Keratinocyte (primary cell): ENCODE measurements around the gene IL1RAPL1. TPM values are rescaled to one million over a fixed set of nuclear protein-coding genes. Genes with fewer than 3 reads are reported as not detected.

Experiments used
- DNase-seq: peaks from one replicate; pipeline ENCODE4 v3.0.0-alpha.2; 2011; ENCODE audit warnings: low read depth, missing footprints, low spot score
- FAIRE-seq: peaks from 2 replicates; lab custom pipeline; 2011; peaks lifted over from hg19 to GRCh38; lab: Jason Lieb, UNC
- H2AFZ ChIP-seq: 2 replicates; pipeline ENCODE4 v1.6.0; 2012; ENCODE audit warnings: low read length, control low read depth, inconsistent platforms; ENCODE audit not compliant: control insufficient read depth
- H3K27ac ChIP-seq: 2 replicates; pipeline ENCODE4 v1.5.1; 2011; ENCODE audit warnings: low read length; ENCODE audit not compliant: control insufficient read depth, insufficient read depth
- H3K27me3 ChIP-seq: 3 replicates; pipeline ENCODE4 v1.6.0; 2011; ENCODE audit warnings: low read length; ENCODE audit not compliant: control insufficient read depth, insufficient read depth; ENCODE audit errors: extremely low read depth
- H3K36me3 ChIP-seq, 2 experiments: 2 replicates in 1 of 2; 3 replicates in 1 of 2; pipeline ENCODE4 v1.5.1; 2011; ENCODE audit warnings: low read length in 2 of 2, mild to moderate bottlenecking in 1 of 2; ENCODE audit not compliant: control insufficient read depth in 2 of 2, insufficient read depth in 2 of 2; ENCODE audit errors: extremely low read depth in 1 of 2
- H3K4me1 ChIP-seq: 3 replicates; pipeline ENCODE4 v1.5.1; 2011; ENCODE audit warnings: low read length; ENCODE audit not compliant: control insufficient read depth, insufficient read depth; ENCODE audit errors: extremely low read depth
- H3K4me2 ChIP-seq: 3 replicates; pipeline ENCODE4 v1.6.0; 2011; ENCODE audit warnings: low read depth, low read length; ENCODE audit not compliant: control insufficient read depth, insufficient read depth; ENCODE audit errors: extremely low read depth
- H3K4me3 ChIP-seq, 3 experiments: fragments of 200-600 bp in 1 of 3; sonication (generic) in 1 of 3; 2 replicates in 2 of 3; 3 replicates in 1 of 3; pipeline ENCODE4 v1.5.1; 2011 to 2016; ENCODE audit warnings: low read length in 3 of 3, mild to moderate bottlenecking in 3 of 3, control low read depth in 2 of 3, inconsistent platforms in 1 of 3, low read depth in 1 of 3, mixed read lengths in 1 of 3, mixed run types in 1 of 3, moderate library complexity in 1 of 3; ENCODE audit not compliant: control insufficient read depth in 2 of 3, insufficient read depth in 2 of 3; ENCODE audit errors: extremely low read depth in 1 of 3
- H3K79me2 ChIP-seq: 2 replicates; pipeline ENCODE4 v1.6.0; 2012; ENCODE audit warnings: low read length; ENCODE audit not compliant: control insufficient read depth, insufficient read depth
- H3K9ac ChIP-seq: 3 replicates; pipeline ENCODE4 v1.6.0; 2011; ENCODE audit warnings: low read length; ENCODE audit not compliant: control insufficient read depth, insufficient read depth; ENCODE audit errors: extremely low read depth
- H3K9me1 ChIP-seq: 3 replicates; pipeline ENCODE4 v1.6.0; 2011; ENCODE audit warnings: low read length; ENCODE audit not compliant: control insufficient read depth, insufficient read depth; ENCODE audit errors: extremely low read depth
- H3K9me3 ChIP-seq: 2 replicates; pipeline ENCODE4 v1.5.1; 2012; ENCODE audit warnings: low read depth, low read length; ENCODE audit not compliant: control insufficient read depth
- H4K20me1 ChIP-seq: 3 replicates; pipeline ENCODE4 v1.6.0; 2011; ENCODE audit warnings: low read length; ENCODE audit not compliant: control insufficient read depth, insufficient read depth; ENCODE audit errors: extremely low read depth
- CTCF ChIP-seq, 3 experiments: IDR thresholded peaks in 1 of 3; conservative IDR thresholded peaks in 1 of 3; optimal IDR thresholded peaks in 1 of 3; 2 replicates in 2 of 3; 3 replicates in 1 of 3; pipeline versions ENCODE3 to v1.5.1; 2011; ENCODE audit warnings: low read length in 3 of 3, mild to moderate bottlenecking in 3 of 3, moderate library complexity in 2 of 3, control low read depth in 1 of 3, inconsistent platforms in 1 of 3; ENCODE audit not compliant: insufficient read depth in 2 of 3; ENCODE audit errors: extremely low read depth in 1 of 3
- EZH2 ChIP-seq: IDR thresholded peaks from one replicate; pipeline ENCODE4 v1.6.1; 2012; ENCODE audit warnings: inconsistent platforms, mild to moderate bottlenecking, low read length, moderate library complexity
- dilution Hi-C: fragments of 300-500 bp; cut with MboI; formaldehyde crosslinking; loops from one replicate; pipeline ENCODE4 v1.7.0; 2020; ENCODE audit warnings: low sequenced_read_pairs; ENCODE audit not compliant: extremely low pct_ligation_motif_present
- polyA plus RNA-seq, 5 experiments: library from polyadenylated mRNA; depleted of rRNA in 3 of 5; stranded (reverse) in 3 of 5; stranded (forward) in 1 of 5; unstranded in 1 of 5; fragments of >200 nt; gene quantifications; 1 replicate in 1 of 5; 2 replicates in 3 of 5; 3 replicates in 1 of 5; pipeline versions ENCODE4 v1.2.1 to v1.2.3, GENCODE V29; 2011 to 2012; ENCODE audit warnings: missing spikeins in 2 of 5, low read depth in 1 of 5, low replicate concordance in 1 of 5

Gene IL1RAPL1
- polyA plus RNA-seq, 1 donor (not counting 4 experiments of a cell fraction or from before 2014, with no cell fraction given), result 2.8 TPM

GRCh38 chrX:29225670-29226069, 638.4 kb downstream of the IL1RAPL1 start:
- FAIRE-seq, result no peak
- no peaks in the 10 kb centered on the region for H3K9me1 ChIP-seq

GRCh38 chrX:29229802-29230201, 642.6 kb downstream of the IL1RAPL1 start:
- no peak overlapping the region for H3K9ac ChIP-seq
- no peaks in the 10 kb centered on the region for H4K20me1 ChIP-seq
- no peak overlapping the region for H2AFZ ChIP-seq
- no peaks in the 10 kb centered on the region for H3K79me2 ChIP-seq
- DNase-seq, result no peak
- dilution Hi-C loops, result no loop called here
- no peaks in the 10 kb centered on the region for H3K9me1 ChIP-seq
- no peak overlapping the region for H3K4me3 ChIP-seq
- FAIRE-seq, result no peak
- TF ChIP-seq EZH2 (no peak), CTCF (optimal IDR thresholded peaks at IDR 0.05 in 1 of 3, IDR thresholded peaks at IDR 0.05 in 1 of 3, conservative IDR thresholded peaks at IDR 0.05 in 1 of 3; ENCODE audit: extremely low read depth in 1 of 3, insufficient read depth in 2 of 3, low read length in 3 of 3) (no peak)
- H3K27me3 ChIP-seq, result no peaks in the 10 kb centered on the region
- no peak overlapping the region for H3K27ac ChIP-seq
- no peaks in the 10 kb centered on the region for H3K36me3 ChIP-seq
- no peak overlapping the region for H3K4me2 ChIP-seq
- H3K4me1 ChIP-seq, result no peaks in the 10 kb centered on the region
- H3K9me3 ChIP-seq, result no peaks in the 10 kb centered on the region

More at GRCh38 chrX:29225670-29226069, 638.4 kb downstream of the IL1RAPL1 start:
- Histone ChIP-seq H4K20me1 (no peaks in the 10 kb centered on the region), H3K27me3 (no peaks in the 10 kb centered on the region), H3K4me3 (no peak overlapping the region), H3K27ac (no peak overlapping the region), H3K9ac (no peak overlapping the region), H3K79me2 (no peaks in the 10 kb centered on the region), H3K36me3 (no peaks in the 10 kb centered on the region), H2AFZ (no peak overlapping the region), H3K4me1 (no peaks in the 10 kb centered on the region), H3K9me3 (no peaks in the 10 kb centered on the region), H3K4me2 (no peak overlapping the region)
- dilution Hi-C loops, result no loop called here
- TF ChIP-seq EZH2, result no peak
- TF ChIP-seq CTCF (optimal IDR thresholded peaks at IDR 0.05 in 1 of 3, IDR thresholded peaks at IDR 0.05 in 1 of 3, conservative IDR thresholded peaks at IDR 0.05 in 1 of 3; ENCODE audit: extremely low read depth in 1 of 3, insufficient read depth in 2 of 3, low read length in 3 of 3), result no peak
- DNase-seq, result no peak
